Neutrophil (primary cell): ENCODE results near the gene PNRC1.
"Not testable (repeated sequence)": the region's sequence is repeated elsewhere in the genome, so short reads cannot be mapped to it uniquely, and the experiment has no call there.

Experiments used
- H3K27ac ChIP-seq: fragments of 200-600 bp; sonication (generic); 2 replicates; pipeline ENCODE4 v1.5.1; 2016; ENCODE audit warnings: mild to moderate bottlenecking, moderate library complexity
- H3K27me3 ChIP-seq: fragments of 200-600 bp; sonication (generic); 2 replicates; pipeline ENCODE4 v1.6.0; 2016; ENCODE audit warnings: mild to moderate bottlenecking
- H3K36me3 ChIP-seq: fragments of 200-600 bp; sonication (generic); 2 replicates; pipeline ENCODE4 v1.5.1; 2017
- H3K4me1 ChIP-seq, 2 experiments: fragments of 200-600 bp in 1 of 2; sonication (generic) in 1 of 2; 1 replicate in 1 of 2; 2 replicates in 1 of 2; pipeline versions ENCODE4 v1.5.1 to v1.6.1; 2013 to 2016; ENCODE audit warnings: low read depth in 1 of 2, low read length in 1 of 2, mild to moderate bottlenecking in 1 of 2, moderate library complexity in 1 of 2; ENCODE audit not compliant: control insufficient read depth in 1 of 2, insufficient read depth in 1 of 2
- H3K4me3 ChIP-seq, 2 experiments: fragments of 200-600 bp in 1 of 2; sonication (generic) in 1 of 2; 1 replicate in 1 of 2; 2 replicates in 1 of 2; pipeline ENCODE4 v1.5.1; 2013 to 2016; ENCODE audit warnings: low read depth in 1 of 2, low read length in 1 of 2, mild to moderate bottlenecking in 1 of 2, moderate library complexity in 1 of 2
- H3K9me3 ChIP-seq: fragments of 200-600 bp; sonication (generic); 2 replicates; pipeline ENCODE4 v1.5.1; 2016
- CTCF ChIP-seq: fragments of 200-600 bp; sonication (generic); IDR thresholded peaks from 2 replicates; pipeline ENCODE4 v1.5.1; 2016; ENCODE audit warnings: antibody characterized with exemption

PNRC1 gene

GRCh38 chr6:89120371-89120770, 39.8 kb downstream of the PNRC1 start:
- Histone ChIP-seq H3K27ac (no peak overlapping the region), H3K36me3 (no peaks in the 10 kb centered on the region), H3K4me3 (no peak overlapping the region), H3K9me3 (no peaks in the 10 kb centered on the region), H3K4me1 (peaks cover 7 to 10% of the 10 kb centered on the region in 2 experiments), H3K27me3 (peaks cover 10% of the 10 kb centered on the region)
- no peak for TF ChIP-seq CTCF

- no peak overlapping the region for H3K27ac ChIP-seq
- no peak overlapping the region for H3K4me3 ChIP-seq
- H3K27me3 ChIP-seq, result peaks cover 10% of the 10 kb centered on the region
- no peaks in the 10 kb centered on the region for H3K36me3 ChIP-seq
- TF ChIP-seq CTCF, result no peak
- peaks cover 4 to 8% of the 10 kb centered on the region in 2 experiments for H3K4me1 ChIP-seq
- no peaks in the 10 kb centered on the region for H3K9me3 ChIP-seq
These were observed 41.4 kb downstream of the PNRC1 start for GRCh38 chr6:89121934-89122333.

GRCh38 chr6:89122625-89123024, 42.1 kb downstream of the PNRC1 start:
- no peak overlapping the region for H3K4me3 ChIP-seq
- no peak for TF ChIP-seq CTCF
- H3K27ac ChIP-seq, result no peak overlapping the region
- no peaks in the 10 kb centered on the region for H3K9me3 ChIP-seq
- no peaks in the 10 kb centered on the region for H3K36me3 ChIP-seq
- peaks cover 10% of the 10 kb centered on the region for H3K27me3 ChIP-seq
- H3K4me1 ChIP-seq, result peaks cover 0 to 3% of the 10 kb centered on the region in 2 experiments

GRCh38 chr6:89128256-89128671, 47.7 kb downstream of the PNRC1 start:
- not testable (repeated sequence) for H3K9me3 ChIP-seq, H3K36me3 ChIP-seq, H3K4me3 ChIP-seq, H3K27me3 ChIP-seq
- H3K4me1 ChIP-seq, result peaks cover 4 to 20% of the 10 kb centered on the region in 2 experiments
- H3K27ac ChIP-seq, result peak overlapping the region; percentile 82

GRCh38 chr6:89131599-89131998, 51.0 kb downstream of the PNRC1 start:
- TF ChIP-seq CTCF, result no peak
- Histone ChIP-seq H3K27me3 (no peaks in the 10 kb centered on the region), H3K27ac (peak overlapping the region; percentile 66), H3K9me3 (no peaks in the 10 kb centered on the region), H3K4me1 (peaks cover 4 to 20% of the 10 kb centered on the region in 2 experiments), H3K36me3 (no peaks in the 10 kb centered on the region), H3K4me3 (no peak overlapping the region)

- no peaks in the 10 kb centered on the region for H3K27me3 ChIP-seq
- peak overlapping the region; percentile 66 for H3K27ac ChIP-seq
- H3K9me3 ChIP-seq, result no peaks in the 10 kb centered on the region
- no peak overlapping the region for H3K4me3 ChIP-seq
- TF ChIP-seq CTCF, result no peak
- H3K36me3 ChIP-seq, result no peaks in the 10 kb centered on the region
- peaks cover 4 to 20% of the 10 kb centered on the region in 2 experiments for H3K4me1 ChIP-seq
These were observed 51.5 kb downstream of the PNRC1 start for GRCh38 chr6:89132057-89132456.
